H7 (cell line): ENCODE results near the gene CXXC5. TPM values are rescaled to one million over a fixed set of nuclear protein-coding genes. Genes with fewer than 3 reads are reported as not detected.
A peak's percentile ranks its signal among the peaks of the same experiment; 100 is the strongest.

Experiments used
- DNase-seq: peaks from one replicate; pipeline ENCODE4 v3.0.0; 2012
- H3K27me3 ChIP-seq: 2 replicates; pipeline ENCODE4 v1.6.0; 2011; ENCODE audit warnings: mild to moderate bottlenecking, low read length; ENCODE audit not compliant: control insufficient read depth, insufficient read depth
- H3K36me3 ChIP-seq: replicated peaks from 2 replicates; pipeline ENCODE4 v1.5.1; 2011; ENCODE audit warnings: low read length; ENCODE audit not compliant: control insufficient read depth, insufficient read depth
- H3K4me3 ChIP-seq: 2 replicates; pipeline ENCODE4 v1.5.1; 2011; ENCODE audit warnings: low read depth, mild to moderate bottlenecking, control low read depth, low read length, moderate library complexity; ENCODE audit not compliant: insufficient read depth
- total RNA-seq: library from RNA; depleted of rRNA; stranded (reverse); fragments of >200 nt; shearing (Covaris generic); gene quantifications from 2 replicates; pipeline ENCODE4 v1.2.3, GENCODE V29; 2014

The CXXC5 gene
- total RNA-seq, 1 experiment from 2014 or later: 154 TPM

DNA sequence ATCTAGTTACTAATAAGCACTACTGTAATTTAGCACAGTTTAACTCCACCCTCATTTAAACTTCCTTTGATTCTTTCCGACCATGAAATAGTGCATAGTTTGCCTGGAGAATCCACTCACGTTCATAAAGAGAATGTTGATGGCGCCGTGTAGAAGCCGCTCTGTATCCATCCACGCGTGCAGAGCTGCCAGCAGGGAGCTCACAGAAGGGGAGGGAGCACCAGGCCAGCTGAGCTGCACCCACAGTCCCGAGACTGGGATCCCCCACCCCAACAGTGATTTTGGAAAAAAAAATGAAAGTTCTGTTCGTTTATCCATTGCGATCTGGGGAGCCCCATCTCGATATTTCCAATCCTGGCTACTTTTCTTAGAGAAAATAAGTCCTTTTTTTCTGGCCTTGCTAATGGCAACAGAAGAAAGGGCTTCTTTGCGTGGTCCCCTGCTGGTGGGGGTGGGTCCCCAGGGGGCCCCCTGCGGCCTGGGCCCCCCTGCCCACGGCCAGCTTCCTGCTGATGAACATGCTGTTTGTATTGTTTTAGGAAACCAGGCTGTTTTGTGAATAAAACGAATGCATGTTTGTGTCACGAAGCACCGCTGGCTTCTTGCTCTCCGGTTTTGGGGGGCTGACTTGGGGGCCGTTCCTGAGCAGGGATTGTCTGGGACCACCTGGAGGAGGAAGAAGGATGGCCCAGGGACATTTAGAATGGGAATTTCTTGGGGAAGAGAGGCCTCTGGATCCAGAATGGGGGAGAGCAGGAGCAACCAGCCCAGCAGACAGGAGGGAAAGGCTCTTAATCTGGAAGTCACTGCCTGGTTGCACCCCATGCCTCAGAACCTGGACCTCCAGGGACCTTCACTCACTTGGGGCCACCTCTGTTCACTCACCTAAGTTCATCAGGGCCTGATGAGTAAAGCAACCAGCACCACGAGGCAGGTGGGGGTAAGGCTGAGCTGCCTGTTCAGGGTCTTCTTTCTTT lies 35.4 kb downstream of the CXXC5 start:
- DNase-seq: peak; percentile 74
- Histone ChIP-seq H3K27me3 (no peaks in the 10 kb centered on the region), H3K36me3 (peaks cover 4% of the 10 kb centered on the region), H3K4me3 (no peak overlapping the region)

GRCh38 chr5:139684350-139684880 lies 36.3 kb downstream of the CXXC5 start:
- no peak for DNase-seq
- Histone ChIP-seq H3K36me3 (peaks cover 4% of the 10 kb centered on the region), H3K27me3 (no peaks in the 10 kb centered on the region), H3K4me3 (no peak overlapping the region)

DNA sequence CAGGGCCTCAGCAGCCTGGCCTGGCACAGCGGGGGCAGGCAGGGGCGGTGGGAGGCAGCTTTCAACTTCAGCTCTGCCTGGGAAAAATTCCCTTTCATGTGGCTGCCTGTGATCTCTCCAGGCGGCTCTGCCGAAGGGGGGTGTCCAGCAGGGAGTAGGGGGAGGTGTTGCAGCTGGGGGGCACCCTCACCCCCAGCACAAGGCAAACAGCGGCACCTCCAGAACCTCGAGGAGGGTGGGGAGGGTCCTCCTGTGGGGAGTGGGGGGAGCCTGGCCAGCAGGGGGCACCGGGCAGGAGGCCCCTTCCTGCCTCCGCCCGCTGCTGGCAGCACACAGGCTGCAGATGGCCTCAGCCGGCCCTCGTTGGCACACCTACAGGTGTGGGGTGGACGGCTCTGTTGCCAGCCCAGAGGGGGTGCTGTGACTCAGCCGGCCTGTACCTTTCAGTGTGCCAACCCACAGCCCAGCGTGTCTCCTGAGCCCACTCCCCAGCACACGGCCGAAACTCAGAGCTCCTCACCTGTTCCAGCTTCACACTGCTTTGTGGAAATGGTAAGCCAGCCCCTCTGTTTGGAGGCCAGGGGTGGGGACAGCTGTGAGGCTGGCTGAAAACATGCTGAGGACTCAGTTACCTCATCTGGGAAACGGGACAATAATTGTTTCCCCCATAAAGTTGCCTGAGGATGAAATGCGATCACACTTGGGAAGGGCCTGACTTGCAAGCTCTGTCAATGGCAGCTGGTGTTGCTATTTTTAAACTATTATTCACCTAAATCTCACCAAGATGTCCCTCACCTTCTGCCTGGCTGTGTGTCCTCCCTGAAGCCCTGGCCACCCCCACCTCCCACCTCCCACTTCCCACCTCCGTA lies 37.0 kb downstream of the CXXC5 start:
- Histone ChIP-seq H3K4me3 (no peak overlapping the region), H3K27me3 (no peaks in the 10 kb centered on the region), H3K36me3 (peaks cover 4% of the 10 kb centered on the region)
- DNase-seq: peak; percentile 92

DNA sequence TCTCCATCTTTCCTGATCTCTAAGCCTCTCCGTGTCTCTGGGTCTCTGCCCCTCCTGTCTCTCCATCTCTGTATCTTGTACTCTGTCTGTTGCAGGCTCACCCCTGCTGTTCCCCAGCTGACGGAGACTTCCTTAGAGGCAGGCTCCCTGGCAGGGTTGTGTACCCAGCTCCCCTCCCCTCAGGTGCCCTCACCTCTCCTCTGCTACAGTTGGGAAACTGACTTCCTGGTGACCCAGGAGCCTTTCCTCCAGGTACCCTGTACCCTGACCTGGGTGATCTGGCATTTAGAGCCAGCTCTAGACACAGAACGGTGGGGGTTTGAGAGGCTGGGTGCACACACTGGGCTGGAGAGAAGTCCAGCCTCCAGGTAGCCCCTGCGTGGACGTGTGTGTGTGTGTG lies 37.7 kb downstream of the CXXC5 start:
- H3K36me3 ChIP-seq: peaks cover 4% of the 10 kb centered on the region

DNA sequence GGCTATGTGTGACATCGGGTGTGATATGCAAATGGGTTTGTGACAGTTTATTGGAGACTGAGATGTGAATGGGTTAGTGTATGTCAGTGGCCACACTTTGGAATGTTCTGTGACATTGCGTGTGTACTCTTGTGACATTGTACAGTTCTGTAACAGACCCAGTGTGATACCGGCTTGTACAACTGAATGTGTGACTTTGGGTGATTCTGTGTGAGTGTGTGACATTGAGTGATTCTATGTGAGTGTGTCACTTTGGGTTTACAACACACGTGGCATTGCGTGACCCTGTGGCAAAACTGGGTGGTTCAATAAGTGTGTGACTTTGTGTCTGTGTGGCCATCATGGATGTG lies 38.2 kb downstream of the CXXC5 start:
- H3K36me3 ChIP-seq: peaks cover 3% of the 10 kb centered on the region
- H3K27me3 ChIP-seq: no peaks in the 10 kb centered on the region; the same call in 1 of the 2 replicates
- H3K4me3 ChIP-seq: no peak overlapping the region
- no peak for DNase-seq

More for the DNA sequence above, 37.7 kb downstream of the CXXC5 start:
- DNase-seq: no peak
- Histone ChIP-seq H3K4me3 (no peak overlapping the region), H3K27me3 (no peaks in the 10 kb centered on the region)

GRCh38 chr5:139686706-139687441 lies 38.7 kb downstream of the CXXC5 start:
- H3K27me3 ChIP-seq: no peaks in the 10 kb centered on the region; the same call in 1 of the 2 replicates
- no peak overlapping the region for H3K4me3 ChIP-seq
- peak; percentile 84 for DNase-seq
- no peaks in the 10 kb centered on the region; the same call in 1 of the 2 replicates for H3K36me3 ChIP-seq

- no peaks in the 10 kb centered on the region; the same call in 1 of the 2 replicates for H3K27me3 ChIP-seq
- H3K4me3 ChIP-seq: no peak overlapping the region
- no peak for DNase-seq
- H3K36me3 ChIP-seq: no peaks in the 10 kb centered on the region; the same call in 1 of the 2 replicates
Measured at GRCh38 chr5:139687656-139688055, 39.5 kb downstream of the CXXC5 start.

DNA sequence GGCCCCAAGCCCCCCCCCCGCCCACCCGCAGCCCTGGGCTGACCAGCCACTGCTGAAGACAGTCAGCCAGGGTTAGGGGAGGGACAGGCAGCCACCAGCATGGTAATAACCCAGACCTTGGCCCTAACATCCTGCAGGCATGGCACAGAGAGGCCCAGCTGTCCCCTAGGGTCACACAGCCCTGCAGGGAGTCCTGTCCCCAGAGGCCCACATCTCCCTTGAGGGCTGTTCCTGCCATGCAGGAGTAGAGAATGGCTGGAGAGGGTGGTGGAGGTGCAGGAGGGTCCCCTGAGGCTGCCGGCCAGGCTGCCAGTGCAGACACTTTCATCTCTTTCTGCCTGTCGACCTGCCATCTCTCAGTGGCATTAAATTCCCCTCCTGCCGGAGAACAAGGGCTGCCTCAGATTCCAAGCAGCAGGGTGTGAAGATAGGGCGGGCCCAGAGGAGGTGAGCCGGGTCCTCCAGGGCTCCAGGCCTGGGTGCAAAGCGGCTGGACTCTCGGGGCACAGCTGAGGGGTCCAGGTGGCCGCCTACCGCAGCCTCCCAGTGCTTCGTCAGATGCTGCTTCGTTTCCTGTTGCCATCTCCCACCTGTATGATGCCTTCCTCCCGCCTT lies 40.0 kb downstream of the CXXC5 start:
- Histone ChIP-seq H3K4me3 (no peak overlapping the region), H3K27me3 (no peaks in the 10 kb centered on the region; the same call in 1 of the 2 replicates), H3K36me3 (no peaks in the 10 kb centered on the region; the same call in 1 of the 2 replicates)
- peak; percentile 71 for DNase-seq

GRCh38 chr5:139688751-139689372 lies 40.7 kb downstream of the CXXC5 start:
- Histone ChIP-seq H3K27me3 (no peaks in the 10 kb centered on the region; the same call in 1 of the 2 replicates), H3K4me3 (no peak overlapping the region), H3K36me3 (no peaks in the 10 kb centered on the region; the same call in 1 of the 2 replicates)
- DNase-seq: peak; percentile 79

DNA sequence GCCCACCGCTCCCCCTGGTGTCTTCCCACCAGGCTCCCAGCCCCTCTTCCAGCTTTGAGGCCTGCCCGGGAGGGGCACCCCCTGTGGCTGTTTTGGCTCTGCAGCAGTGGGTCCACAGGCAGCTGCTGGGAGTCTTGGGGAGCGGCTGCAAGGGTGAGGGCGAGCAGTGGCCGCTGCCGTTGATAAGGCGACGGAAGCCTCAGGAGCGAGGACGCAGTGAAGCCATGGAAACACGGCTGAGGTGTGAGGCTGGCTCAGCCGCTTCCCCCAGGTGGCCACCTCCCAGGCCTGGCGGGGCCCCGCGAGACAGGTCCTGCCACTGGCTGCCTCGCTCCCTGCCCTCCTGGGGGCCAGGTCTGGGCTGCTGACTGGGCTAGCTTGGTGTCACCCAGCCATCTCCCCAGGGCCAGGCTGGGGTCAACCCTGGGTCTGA lies 41.5 kb downstream of the CXXC5 start:
- DNase-seq: peak; percentile 86
- Histone ChIP-seq H3K27me3 (no peaks in the 10 kb centered on the region; the same call in 1 of the 2 replicates), H3K4me3 (no peak overlapping the region), H3K36me3 (no peaks in the 10 kb centered on the region; the same call in 1 of the 2 replicates)

- H3K4me3 ChIP-seq: no peak overlapping the region
- H3K36me3 ChIP-seq: no peaks in the 10 kb centered on the region; the same call in 1 of the 2 replicates
- H3K27me3 ChIP-seq: no peaks in the 10 kb centered on the region; the same call in 1 of the 2 replicates
- peak; percentile 81 for DNase-seq
Measured at GRCh38 chr5:139690064-139690802, 42.1 kb downstream of the CXXC5 start.

DNA sequence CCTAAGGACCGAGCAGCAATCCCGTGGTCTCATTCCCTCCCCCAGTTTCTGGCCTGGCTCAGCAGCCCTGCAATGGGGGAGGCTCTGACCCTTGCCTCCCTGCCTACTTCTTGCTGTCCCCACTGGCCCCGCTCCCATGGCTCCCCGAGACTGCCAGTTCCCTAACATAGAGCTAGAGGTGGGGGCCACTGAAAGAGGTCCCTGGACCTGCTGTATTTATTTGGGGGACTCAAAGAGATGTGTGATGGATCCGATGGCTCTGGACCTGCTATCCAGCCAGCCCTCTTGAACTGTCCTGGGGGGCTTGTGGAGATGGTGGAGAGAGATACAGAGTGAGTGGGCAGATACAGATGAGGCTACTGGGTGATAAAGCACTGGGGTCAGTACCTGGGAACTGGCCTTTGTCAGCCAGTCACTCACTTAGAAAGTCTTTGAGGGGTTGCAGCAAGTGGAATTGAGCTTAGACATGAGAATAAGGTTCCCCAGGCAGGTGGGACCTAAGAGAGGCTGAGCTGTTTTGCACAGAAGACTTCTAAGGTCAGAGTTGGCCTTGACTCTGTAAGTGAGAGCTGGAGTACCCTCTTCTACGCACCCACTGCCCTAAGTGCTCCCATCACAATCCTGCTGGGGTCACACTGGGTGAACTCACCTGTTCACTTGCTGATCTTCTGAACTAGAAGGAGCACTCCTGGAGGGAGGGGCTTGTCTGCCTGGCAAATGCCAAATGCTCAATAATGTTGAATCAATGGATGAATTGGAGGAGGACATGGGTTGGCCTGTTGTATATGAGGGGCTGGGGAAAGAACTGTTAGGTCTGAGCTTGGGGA lies 42.9 kb downstream of the CXXC5 start:
- Histone ChIP-seq H3K36me3 (no peaks in the 10 kb centered on the region), H3K27me3 (no peaks in the 10 kb centered on the region; the same call in 1 of the 2 replicates), H3K4me3 (no peak overlapping the region)
- DNase-seq: no peak
